CD14-positive monocyte (primary cell): ENCODE measurements around the gene C12orf57. TPM values are rescaled to one million over a fixed set of nuclear protein-coding genes. Genes with fewer than 3 reads are reported as not detected.

Experiments
- DNase-seq, 3 donors: peaks; one replicate each; pipeline ENCODE4 v3.0.0-alpha.2; 2011 to 2022
- H2AFZ ChIP-seq: 2 replicates; pipeline ENCODE4 v1.6.0; 2012; ENCODE audit warnings: mild to moderate bottlenecking, low read depth, low read length, inconsistent platforms; ENCODE audit not compliant: insufficient read depth, poor library complexity, severe bottlenecking
- H3K27ac ChIP-seq, 2 donors: 1 replicate in 1 of 2; 2 replicates in 1 of 2; pipeline ENCODE4 v1.5.1; 2012 to 2013; ENCODE audit warnings: low read length in 2 of 2, control low read depth in 1 of 2, inconsistent platforms in 1 of 2, low read depth in 1 of 2, mild to moderate bottlenecking in 1 of 2
- H3K27me3 ChIP-seq, 2 donors: one replicate each; pipeline versions ENCODE4 v1.6.0 to v1.6.1; 2011 to 2013; ENCODE audit warnings: low read length in 2 of 2; ENCODE audit not compliant: control insufficient read depth in 2 of 2, insufficient read depth in 2 of 2
- H3K36me3 ChIP-seq, 2 donors: replicated peaks in 1 of 2; 1 replicate in 1 of 2; 2 replicates in 1 of 2; pipeline versions ENCODE4 v1.5.1 to v1.6.1; 2012 to 2013; ENCODE audit warnings: low read length in 2 of 2, control low read depth in 1 of 2, inconsistent platforms in 1 of 2, mild to moderate bottlenecking in 1 of 2; ENCODE audit not compliant: insufficient read depth in 2 of 2, control insufficient read depth in 1 of 2
- H3K4me1 ChIP-seq, 2 donors: 1 replicate in 1 of 2; 2 replicates in 1 of 2; pipeline versions ENCODE4 v1.5.1 to v1.6.1; 2012 to 2013; ENCODE audit warnings: low read length in 2 of 2, control low read depth in 1 of 2, inconsistent platforms in 1 of 2, mild to moderate bottlenecking in 1 of 2, moderate library complexity in 1 of 2; ENCODE audit not compliant: insufficient read depth in 2 of 2, control insufficient read depth in 1 of 2
- H3K4me2 ChIP-seq: replicated peaks from 2 replicates; pipeline ENCODE3; 2012; ENCODE audit warnings: low read length, moderate library complexity, mild to moderate bottlenecking; ENCODE audit not compliant: poor library complexity, severe bottlenecking; ENCODE audit errors: extremely low read depth
- H3K4me3 ChIP-seq, 3 experiments: fragments of 200-600 bp in 1 of 3; sonication (generic) in 1 of 3; replicated peaks in 1 of 3; 1 replicate in 2 of 3; 2 replicates in 1 of 3; pipeline ENCODE4 v1.5.1; 2011 to 2013; ENCODE audit warnings: low read length in 3 of 3, mild to moderate bottlenecking in 3 of 3, control low read depth in 2 of 3, low read depth in 2 of 3, inconsistent platforms in 1 of 3, moderate library complexity in 1 of 3
- H3K79me2 ChIP-seq: 2 replicates; pipeline ENCODE4 v1.6.0; 2012; ENCODE audit warnings: mild to moderate bottlenecking, control low read depth, inconsistent platforms, low read length, moderate library complexity; ENCODE audit not compliant: insufficient read depth
- H3K9ac ChIP-seq: 2 replicates; pipeline ENCODE4 v1.6.0; 2017; ENCODE audit warnings: low read length, mild to moderate bottlenecking; ENCODE audit not compliant: insufficient read depth, poor library complexity, severe bottlenecking
- H3K9me3 ChIP-seq, 2 donors: replicated peaks in 1 of 2; 1 replicate in 1 of 2; 2 replicates in 1 of 2; pipeline versions ENCODE4 v1.5.1 to v1.6.1; 2012 to 2013; ENCODE audit warnings: low read length in 2 of 2, control low read depth in 1 of 2; ENCODE audit not compliant: control insufficient read depth in 1 of 2, insufficient read depth in 1 of 2
- H4K20me1 ChIP-seq: 2 replicates; pipeline ENCODE4 v1.6.0; 2012; ENCODE audit warnings: mild to moderate bottlenecking, low read length, control low read depth, moderate library complexity; ENCODE audit not compliant: insufficient read depth
- H3K27ac Mint-ChIP-seq, 7 donors: one replicate each; pipeline ENCODE4 v1.8.0; 2020; ENCODE audit warnings: mild to moderate bottlenecking in 7 of 7, mixed read lengths in 7 of 7, moderate library complexity in 6 of 7, inconsistent platforms in 2 of 7
- H3K27me3 Mint-ChIP-seq, 3 donors: one replicate each; pipeline ENCODE4 v1.8.0; 2021 to 2022; ENCODE audit warnings: low read depth in 3 of 3, mild to moderate bottlenecking in 3 of 3, mixed read lengths in 3 of 3, moderate library complexity in 3 of 3, inconsistent platforms in 1 of 3
- H3K36me3 Mint-ChIP-seq, 2 donors: one replicate each; pipeline ENCODE4 v1.8.0; 2020; ENCODE audit warnings: mixed read lengths in 2 of 2, inconsistent platforms in 1 of 2, mild to moderate bottlenecking in 1 of 2
- H3K4me1 Mint-ChIP-seq: one replicate; pipeline ENCODE4 v1.8.0; 2020; ENCODE audit warnings: mild to moderate bottlenecking, mixed read lengths
- H3K4me3 Mint-ChIP-seq, 2 donors: one replicate each; pipeline ENCODE4 v1.8.0; 2020; ENCODE audit warnings: mild to moderate bottlenecking in 2 of 2, mixed read lengths in 2 of 2, moderate library complexity in 1 of 2
- H3K9me3 Mint-ChIP-seq, 7 donors: one replicate each; pipeline ENCODE4 v1.8.0; 2020 to 2022; ENCODE audit warnings: mixed read lengths in 7 of 7, mild to moderate bottlenecking in 6 of 7, moderate library complexity in 6 of 7, inconsistent platforms in 2 of 7
- WGBS: methylation state at CpG from one replicate; pipeline ENCODE4 v1.1.5; 2013; ENCODE audit warnings: missing lambda C conversion rate; ENCODE audit not compliant: insufficient coverage; 5-methylcytosine and 5-hydroxymethylcytosine counted together
- intact Hi-C, 2 donors: fragments of 100-400 bp; cut with micrococcal nuclease; formaldehyde crosslinking; loops; one replicate each; pipeline versions ENCODE4 v1.15.0 to v1.15.1; 2023
- polyA plus RNA-seq, 3 donors: library from polyadenylated mRNA; depleted of rRNA in 1 of 3; unstranded in 2 of 3; stranded (reverse) in 1 of 3; fragments of 300-500 nt in 2 of 3; fragments of >200 nt in 1 of 3; fragmentation: Illumina TruSeq in 2 of 3; gene quantifications; 1 replicate in 2 of 3; 2 replicates in 1 of 3; pipeline ENCODE4 v1.2.3, GENCODE V29; 2012 to 2021
- TF ChIP-seq, protein P1 (sequence below): fragments of 200-600 bp; IDR thresholded peaks from one replicate; pipeline ENCODE4 v1.8.0; 2022; ENCODE audit warnings: antibody characterized with exemption, mild to moderate bottlenecking

The C12orf57 gene
- polyA plus RNA-seq, 3 donors: 19.1 to 59.2 (median 24.2) TPM

DNA sequence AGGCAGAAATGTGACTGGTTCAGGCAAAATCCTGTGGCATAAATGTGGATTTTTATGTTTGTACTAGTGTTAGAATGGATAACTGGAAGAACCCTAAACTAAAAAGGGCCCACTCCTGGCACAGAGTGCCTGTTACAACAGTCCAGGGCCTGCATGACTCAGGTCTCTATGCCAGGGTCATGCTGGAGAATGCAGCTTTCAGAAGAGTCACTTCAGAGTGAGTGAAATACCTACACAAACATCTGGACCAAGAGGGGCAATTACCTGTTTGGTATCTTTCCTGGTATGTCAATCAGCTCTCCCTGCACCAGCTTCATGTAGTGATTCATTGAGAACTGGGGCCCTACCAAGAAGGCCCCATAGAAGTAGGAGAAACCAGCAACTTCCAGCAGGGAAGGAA, 36.9 kb downstream of the C12orf57 start:
- Histone ChIP-seq H3K4me3 (no peak overlapping the region), H3K4me1 (no peaks in the 10 kb centered on the region), H3K9me3 (no peaks in the 10 kb centered on the region), H4K20me1 (no peaks in the 10 kb centered on the region), H3K36me3 (peaks cover 83 to 93% of the 10 kb centered on the region in 2 donors), H2AFZ (no peak overlapping the region), H3K4me2 (no peak overlapping the region), H3K27me3 (no peaks in the 10 kb centered on the region), H3K27ac (no peak overlapping the region), H3K9ac (no peak overlapping the region), H3K79me2 (peaks cover 4% of the 10 kb centered on the region)
- Mint-ChIP-seq H3K4me1 (peaks cover 1% of the 10 kb centered on the region), H3K27ac (peak overlapping the region in 1 of 7 donors; percentile 30), H3K4me3 (no peak overlapping the region), H3K9me3 (no peaks in the 10 kb centered on the region), H3K36me3 (peaks cover 76 to 90% of the 10 kb centered on the region in 2 donors), H3K27me3 (no peaks in the 10 kb centered on the region)
- no peak for DNase-seq
- TF ChIP-seq, protein P1, sequence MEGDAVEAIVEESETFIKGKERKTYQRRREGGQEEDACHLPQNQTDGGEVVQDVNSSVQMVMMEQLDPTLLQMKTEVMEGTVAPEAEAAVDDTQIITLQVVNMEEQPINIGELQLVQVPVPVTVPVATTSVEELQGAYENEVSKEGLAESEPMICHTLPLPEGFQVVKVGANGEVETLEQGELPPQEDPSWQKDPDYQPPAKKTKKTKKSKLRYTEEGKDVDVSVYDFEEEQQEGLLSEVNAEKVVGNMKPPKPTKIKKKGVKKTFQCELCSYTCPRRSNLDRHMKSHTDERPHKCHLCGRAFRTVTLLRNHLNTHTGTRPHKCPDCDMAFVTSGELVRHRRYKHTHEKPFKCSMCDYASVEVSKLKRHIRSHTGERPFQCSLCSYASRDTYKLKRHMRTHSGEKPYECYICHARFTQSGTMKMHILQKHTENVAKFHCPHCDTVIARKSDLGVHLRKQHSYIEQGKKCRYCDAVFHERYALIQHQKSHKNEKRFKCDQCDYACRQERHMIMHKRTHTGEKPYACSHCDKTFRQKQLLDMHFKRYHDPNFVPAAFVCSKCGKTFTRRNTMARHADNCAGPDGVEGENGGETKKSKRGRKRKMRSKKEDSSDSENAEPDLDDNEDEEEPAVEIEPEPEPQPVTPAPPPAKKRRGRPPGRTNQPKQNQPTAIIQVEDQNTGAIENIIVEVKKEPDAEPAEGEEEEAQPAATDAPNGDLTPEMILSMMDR: no peak
- intact Hi-C loops: no loop called here

DNA sequence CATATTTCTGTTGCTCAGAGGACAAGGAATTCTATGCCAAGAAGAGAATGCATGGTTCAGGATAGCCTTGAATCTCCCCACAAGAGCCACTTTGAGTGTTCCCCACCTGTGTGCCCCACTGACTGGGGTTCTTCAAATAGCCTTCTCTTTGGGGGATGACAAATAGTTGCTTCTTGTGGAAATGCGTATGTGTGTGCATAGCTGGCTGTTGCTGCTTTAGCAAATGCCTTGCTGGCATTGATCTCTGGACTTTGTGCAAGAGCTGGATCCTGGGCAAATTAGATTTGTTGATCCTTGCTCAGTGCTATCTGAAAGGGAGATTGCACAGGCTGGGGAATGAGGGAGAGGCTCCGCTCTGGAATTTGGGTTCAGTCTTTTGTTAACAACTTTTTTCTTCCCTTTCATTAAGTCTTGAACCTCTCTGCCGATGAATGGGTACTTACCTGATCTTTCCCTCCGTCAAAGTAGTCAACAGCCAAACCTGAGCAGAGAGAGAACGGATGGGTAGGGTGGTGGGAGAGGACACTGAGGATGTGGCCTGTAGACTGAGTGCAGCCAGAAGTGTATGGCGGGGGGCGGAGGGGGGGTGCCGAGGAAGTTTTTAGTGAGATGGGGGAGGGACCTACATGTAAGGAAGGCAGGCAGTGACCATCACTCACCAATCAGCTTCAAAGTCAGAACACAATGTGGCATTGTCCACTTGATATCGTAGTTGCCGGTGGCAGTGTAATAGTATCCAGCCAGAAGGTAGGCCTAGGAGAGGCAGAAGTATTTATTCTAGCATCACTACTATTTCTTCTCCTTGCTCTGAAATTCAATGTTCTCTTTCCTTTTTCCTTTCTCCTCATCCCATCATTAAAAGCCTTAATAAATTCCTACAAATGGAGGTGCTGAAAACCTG, 37.6 kb downstream of the C12orf57 start:
- TF ChIP-seq, protein P1: no peak
- no peak overlapping the region for H3K4me3 Mint-ChIP-seq
- intact Hi-C loops: no loop called here
- H3K79me2 ChIP-seq: peaks cover 4% of the 10 kb centered on the region
- no peak overlapping the region for H3K27ac ChIP-seq
- no peak overlapping the region for H3K27ac Mint-ChIP-seq
- no peak overlapping the region for H2AFZ ChIP-seq
- peaks cover 1% of the 10 kb centered on the region for H3K4me1 Mint-ChIP-seq
- no peak overlapping the region for H3K4me3 ChIP-seq
- no peaks in the 10 kb centered on the region for H3K27me3 ChIP-seq
- DNase-seq: no peak
- peaks cover 74 to 89% of the 10 kb centered on the region in 2 donors for H3K36me3 Mint-ChIP-seq
- 86% methylated on average over 1 of the region's 10 CpGs for WGBS
- H3K4me1 ChIP-seq: no peaks in the 10 kb centered on the region
- H3K4me2 ChIP-seq: no peak overlapping the region
- H4K20me1 ChIP-seq: no peaks in the 10 kb centered on the region
- peaks cover 79 to 93% of the 10 kb centered on the region in 2 donors for H3K36me3 ChIP-seq
- H3K9ac ChIP-seq: no peak overlapping the region
- H3K9me3 ChIP-seq: no peaks in the 10 kb centered on the region
- no peaks in the 10 kb centered on the region for H3K9me3 Mint-ChIP-seq
- no peaks in the 10 kb centered on the region for H3K27me3 Mint-ChIP-seq
